Right lobe of liver (tissue), 4 donors: ENCODE data around the gene PDZRN4.

Experiments used
- CTCF ChIP-seq, 4 donors: fragments of 200-600 bp in 3 of 4; fragments of 450-650 bp in 1 of 4; IDR thresholded peaks; one replicate each; pipeline versions ENCODE4 v1.5.1 to v1.8.0; 2016 to 2022; ENCODE audit warnings: antibody characterized with exemption in 4 of 4, mild to moderate bottlenecking in 2 of 4
- POLR2A ChIP-seq: fragments of 450-650 bp; IDR thresholded peaks from one replicate; pipeline ENCODE4 v1.6.1; 2017; ENCODE audit warnings: antibody characterized with exemption, mild to moderate bottlenecking
- donor health status: DM: no; HTN: no; CAD: no.
- donor health status: DM: no; HTN: no; CAD: no.
- donor health status: DM: no; HTN: yes; CAD: no.

- no peak for TF ChIP-seq CTCF (IDR thresholded peaks at IDR 0.05)
- TF ChIP-seq POLR2A, result no peak
These were observed 374.9 kb downstream of the PDZRN4 start for GRCh38 chr12:41563051-41563450.
